Panc1 (cell line): Measurements from ENCODE around the gene SFXN3. TPM values are rescaled to one million over a fixed set of nuclear protein-coding genes. Genes with fewer than 3 reads are reported as not detected.

ENCODE experiments used
- ATAC-seq: fragments of 200-7000 bp; cut with Tn5 transposase; 2 replicates; pipeline ENCODE4 v1.9.1; 2020; ENCODE audit warnings: mild to moderate bottlenecking, moderate library complexity
- BruUV-seq: library from RNA; stranded (reverse); fragments of 400-500 nt; replicated peaks from 2 replicates; lab custom pipeline; 2021; lab: Mats Ljungman, UMichigan
- CTCF ChIA-PET: fragments of 300-600 bp; sonication (Branson Sonifier 250); formaldehyde crosslinking; loops from one replicate; lab custom pipeline; 2022; ENCODE audit warnings: antibody characterized with exemption; lab: Charles Lee
- POLR2A ChIA-PET: fragments of 300-600 bp; sonication (Branson Sonifier 250); formaldehyde crosslinking; loops from one replicate; lab custom pipeline; 2022; ENCODE audit warnings: antibody characterized with exemption; lab: Charles Lee
- DNase-seq: peaks from one replicate; pipeline ENCODE4 v3.0.0-alpha.2; 2010; ENCODE audit warnings: low read depth, low spot score
- H3K27ac ChIP-seq: 2 replicates; pipeline ENCODE4 v1.5.1; 2011; ENCODE audit warnings: mild to moderate bottlenecking, low read length, inconsistent platforms
- H3K27me3 ChIP-seq: fragments of 200-500 bp; sonication (Bioruptor generic); 2 replicates; pipeline ENCODE4 v1.6.0; 2014; ENCODE audit warnings: low read length, inconsistent platforms; ENCODE audit not compliant: control insufficient read depth, insufficient read depth
- H3K36me3 ChIP-seq: fragments of 200-500 bp; sonication (Bioruptor generic); 2 replicates; pipeline ENCODE4 v1.5.1; 2014; ENCODE audit warnings: inconsistent platforms, mild to moderate bottlenecking, low read length, moderate library complexity; ENCODE audit not compliant: control insufficient read depth, insufficient read depth
- H3K4me1 ChIP-seq: 2 replicates; pipeline ENCODE4 v1.5.1; 2011; ENCODE audit warnings: inconsistent platforms, mild to moderate bottlenecking, low read length, moderate library complexity; ENCODE audit not compliant: control insufficient read depth, insufficient read depth
- H3K4me3 ChIP-seq, 2 experiments: 2 replicates each; pipeline ENCODE4 v1.5.1; 2011 to 2012; ENCODE audit warnings: low read depth in 2 of 2, low read length in 2 of 2, mild to moderate bottlenecking in 2 of 2, inconsistent platforms in 1 of 2, moderate library complexity in 1 of 2
- H3K9me3 ChIP-seq: fragments of 200-500 bp; sonication (Bioruptor generic); 2 replicates; pipeline ENCODE4 v1.5.1; 2014; ENCODE audit warnings: low read depth, mild to moderate bottlenecking, inconsistent platforms, low read length, moderate library complexity; ENCODE audit not compliant: control insufficient read depth, insufficient read depth
- CTCF ChIP-seq: fragments of 450-650 bp; IDR thresholded peaks from 2 replicates; pipeline ENCODE4 v1.5.1; 2017; ENCODE audit warnings: mild to moderate bottlenecking
- POLR2AphosphoS5 ChIP-seq: IDR thresholded peaks from 2 replicates; pipeline ENCODE4 v1.6.1; 2012; ENCODE audit warnings: mild to moderate bottlenecking, low read depth, low read length, moderate library complexity
- SIN3A ChIP-seq: IDR thresholded peaks from 2 replicates; pipeline ENCODE4 v1.6.1; 2012; ENCODE audit warnings: low read depth, mild to moderate bottlenecking, low read length, moderate library complexity, borderline replicate concordance; ENCODE audit not compliant: insufficient read depth
- TCF7L2 ChIP-seq: IDR thresholded peaks from 2 replicates; pipeline ENCODE4 v1.6.1; 2011; ENCODE audit warnings: mild to moderate bottlenecking, low read depth, low read length, inconsistent platforms
- in situ Hi-C: cut with HindIII; loops from 2 replicates; pipeline ENCODE4 v1.10.0; 2016; ENCODE audit warnings: low sequenced_read_pairs, low pct_unique_long_range_greater_than_20kb
- intact Hi-C: fragments of 100-400 bp; cut with micrococcal nuclease; formaldehyde crosslinking; loops from one replicate; pipeline ENCODE4 v1.10.0; 2022; ENCODE audit not compliant: unreplicated experiment
- total RNA-seq: library from RNA; stranded (reverse); gene quantifications from one replicate; pipeline ENCODE4 v1.2.1, GENCODE V29; 2021; ENCODE audit not compliant: unreplicated experiment
- TF ChIP-seq, protein P1 (sequence below), 2 experiments: IDR thresholded peaks; 2 replicates each; pipeline ENCODE4 v1.6.1; 2011 to 2012; ENCODE audit warnings: low read depth in 2 of 2, control low read depth in 1 of 2, low read length in 1 of 2, mild to moderate bottlenecking in 1 of 2, moderate library complexity in 1 of 2; ENCODE audit not compliant: insufficient read depth in 1 of 2

SFXN3 gene
- total RNA-seq, 1 experiment from 2014 or later, result 15.3 TPM

DNA sequence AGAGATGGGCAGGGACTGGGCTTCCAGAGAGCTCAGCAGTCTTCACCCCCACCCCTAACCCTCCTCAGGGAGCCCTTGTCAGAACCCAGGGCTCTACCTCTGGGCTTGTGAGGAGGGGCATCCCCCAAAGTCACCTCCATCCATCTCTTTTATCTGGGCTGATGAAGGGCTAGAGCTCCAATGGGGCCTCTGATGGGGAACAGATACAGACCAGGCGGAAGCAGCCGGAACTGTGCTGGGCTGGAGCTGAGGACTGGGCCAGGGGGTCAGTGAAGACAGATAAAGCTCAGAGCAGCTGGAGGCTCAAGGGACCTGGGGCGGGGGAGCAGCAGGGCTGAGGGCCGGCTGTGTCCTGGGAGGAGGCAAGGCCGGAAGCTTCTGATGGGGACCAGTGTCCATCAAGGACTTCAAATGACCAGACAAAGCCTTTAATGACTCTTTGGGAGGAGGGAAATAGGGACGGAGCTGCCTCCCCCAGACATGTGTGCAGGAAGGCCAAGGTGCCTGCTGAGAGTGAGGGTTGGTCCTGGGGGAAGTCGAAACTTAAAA is 40.9 kb downstream of the SFXN3 start:
- Histone ChIP-seq H3K4me3 (no peak overlapping the region), H3K9me3 (no peaks in the 10 kb centered on the region), H3K27ac (no peak overlapping the region), H3K36me3 (no peaks in the 10 kb centered on the region), H3K4me1 (no peaks in the 10 kb centered on the region), H3K27me3 (no peaks in the 10 kb centered on the region)
- in situ Hi-C loops, result no loop called here
- POLR2A ChIA-PET, result interaction anchor here (0.5 kb wide), 1 partner anchor 14 kb away, joined by 10 read pairs; no protein-coding TSS in a partner anchor
- CTCF ChIA-PET, result no interaction called here
- BruUV-seq, result no TSS peak
- intact Hi-C loops, result no loop called here
- TF ChIP-seq, protein P1, sequence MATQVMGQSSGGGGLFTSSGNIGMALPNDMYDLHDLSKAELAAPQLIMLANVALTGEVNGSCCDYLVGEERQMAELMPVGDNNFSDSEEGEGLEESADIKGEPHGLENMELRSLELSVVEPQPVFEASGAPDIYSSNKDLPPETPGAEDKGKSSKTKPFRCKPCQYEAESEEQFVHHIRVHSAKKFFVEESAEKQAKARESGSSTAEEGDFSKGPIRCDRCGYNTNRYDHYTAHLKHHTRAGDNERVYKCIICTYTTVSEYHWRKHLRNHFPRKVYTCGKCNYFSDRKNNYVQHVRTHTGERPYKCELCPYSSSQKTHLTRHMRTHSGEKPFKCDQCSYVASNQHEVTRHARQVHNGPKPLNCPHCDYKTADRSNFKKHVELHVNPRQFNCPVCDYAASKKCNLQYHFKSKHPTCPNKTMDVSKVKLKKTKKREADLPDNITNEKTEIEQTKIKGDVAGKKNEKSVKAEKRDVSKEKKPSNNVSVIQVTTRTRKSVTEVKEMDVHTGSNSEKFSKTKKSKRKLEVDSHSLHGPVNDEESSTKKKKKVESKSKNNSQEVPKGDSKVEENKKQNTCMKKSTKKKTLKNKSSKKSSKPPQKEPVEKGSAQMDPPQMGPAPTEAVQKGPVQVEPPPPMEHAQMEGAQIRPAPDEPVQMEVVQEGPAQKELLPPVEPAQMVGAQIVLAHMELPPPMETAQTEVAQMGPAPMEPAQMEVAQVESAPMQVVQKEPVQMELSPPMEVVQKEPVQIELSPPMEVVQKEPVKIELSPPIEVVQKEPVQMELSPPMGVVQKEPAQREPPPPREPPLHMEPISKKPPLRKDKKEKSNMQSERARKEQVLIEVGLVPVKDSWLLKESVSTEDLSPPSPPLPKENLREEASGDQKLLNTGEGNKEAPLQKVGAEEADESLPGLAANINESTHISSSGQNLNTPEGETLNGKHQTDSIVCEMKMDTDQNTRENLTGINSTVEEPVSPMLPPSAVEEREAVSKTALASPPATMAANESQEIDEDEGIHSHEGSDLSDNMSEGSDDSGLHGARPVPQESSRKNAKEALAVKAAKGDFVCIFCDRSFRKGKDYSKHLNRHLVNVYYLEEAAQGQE (IDR thresholded peaks at IDR 0.05; ENCODE audit: insufficient read depth in 1 of 2, low read depth in 2 of 2, low read length in 1 of 2), result no peak
- TF ChIP-seq CTCF (no peak), TCF7L2 (no peak), SIN3A (no peak), POLR2AphosphoS5 (no peak)
- no peak for DNase-seq
- no peak for ATAC-seq

GRCh38 chr10:101072923-101073322 is 41.9 kb downstream of the SFXN3 start:
- Histone ChIP-seq H3K4me3 (no peak overlapping the region), H3K27ac (no peak overlapping the region), H3K36me3 (no peaks in the 10 kb centered on the region), H3K9me3 (no peaks in the 10 kb centered on the region), H3K27me3 (no peaks in the 10 kb centered on the region), H3K4me1 (no peaks in the 10 kb centered on the region)
- no TSS peak for BruUV-seq
- ATAC-seq (no peak), DNase-seq (no peak)
- TF ChIP-seq SIN3A (no peak), TCF7L2 (no peak), CTCF (no peak), POLR2AphosphoS5 (no peak)
- TF ChIP-seq, protein P1 (IDR thresholded peaks at IDR 0.05; ENCODE audit: insufficient read depth in 1 of 2, low read depth in 2 of 2, low read length in 1 of 2), result no peak
- ChIA-PET POLR2A (no interaction called here), CTCF (no interaction called here)
- intact Hi-C loops (no loop called here), in situ Hi-C loops (no loop called here)
